HG03135 (cell line): ENCODE measurements around the gene TNF.

Experiments used
- ATAC-seq: cut with Tn5 transposase; IDR thresholded peaks from one replicate; pipeline ENCODE4 v1.9.1; 2021; ENCODE audit warnings: mild to moderate bottlenecking, moderate library complexity; ENCODE audit not compliant: unreplicated experiment

TNF gene

DNA sequence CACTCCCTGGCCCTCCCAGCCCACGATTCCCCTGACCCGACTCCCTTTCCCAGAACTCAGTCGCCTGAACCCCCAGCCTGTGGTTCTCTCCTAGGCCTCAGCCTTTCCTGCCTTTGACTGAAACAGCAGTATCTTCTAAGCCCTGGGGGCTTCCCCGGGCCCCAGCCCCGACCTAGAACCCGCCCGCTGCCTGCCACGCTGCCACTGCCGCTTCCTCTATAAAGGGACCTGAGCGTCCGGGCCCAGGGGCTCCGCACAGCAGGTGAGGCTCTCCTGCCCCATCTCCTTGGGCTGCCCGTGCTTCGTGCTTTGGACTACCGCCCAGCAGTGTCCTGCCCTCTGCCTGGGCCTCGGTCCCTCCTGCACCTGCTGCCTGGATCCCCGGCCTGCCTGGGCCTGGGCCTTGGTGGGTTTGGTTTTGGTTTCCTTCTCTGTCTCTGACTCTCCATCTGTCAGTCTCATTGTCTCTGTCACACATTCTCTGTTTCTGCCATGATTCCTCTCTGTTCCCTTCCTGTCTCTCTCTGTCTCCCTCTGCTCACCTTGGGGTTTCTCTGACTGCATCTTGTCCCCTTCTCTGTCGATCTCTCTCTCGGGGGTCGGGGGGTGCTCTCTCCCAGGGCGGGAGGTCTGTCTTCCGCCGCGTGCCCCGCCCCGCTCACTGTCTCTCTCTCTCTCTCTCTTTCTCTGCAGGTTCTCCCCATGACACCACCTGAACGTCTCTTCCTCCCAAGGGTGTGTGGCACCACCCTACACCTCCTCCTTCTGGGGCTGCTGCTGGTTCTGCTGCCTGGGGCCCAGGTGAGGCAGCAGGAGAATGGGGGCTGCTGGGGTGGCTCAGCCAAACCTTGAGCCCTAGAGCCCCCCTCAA lies 3.1 kb upstream of the TNF start, which contains the start of gene LTA:
LTA (plus strand) TSS at position 249 of the 871 bp plus-strand sequence; CDS start at position 703, 454 bp downstream.
- no peak for ATAC-seq

DNA sequence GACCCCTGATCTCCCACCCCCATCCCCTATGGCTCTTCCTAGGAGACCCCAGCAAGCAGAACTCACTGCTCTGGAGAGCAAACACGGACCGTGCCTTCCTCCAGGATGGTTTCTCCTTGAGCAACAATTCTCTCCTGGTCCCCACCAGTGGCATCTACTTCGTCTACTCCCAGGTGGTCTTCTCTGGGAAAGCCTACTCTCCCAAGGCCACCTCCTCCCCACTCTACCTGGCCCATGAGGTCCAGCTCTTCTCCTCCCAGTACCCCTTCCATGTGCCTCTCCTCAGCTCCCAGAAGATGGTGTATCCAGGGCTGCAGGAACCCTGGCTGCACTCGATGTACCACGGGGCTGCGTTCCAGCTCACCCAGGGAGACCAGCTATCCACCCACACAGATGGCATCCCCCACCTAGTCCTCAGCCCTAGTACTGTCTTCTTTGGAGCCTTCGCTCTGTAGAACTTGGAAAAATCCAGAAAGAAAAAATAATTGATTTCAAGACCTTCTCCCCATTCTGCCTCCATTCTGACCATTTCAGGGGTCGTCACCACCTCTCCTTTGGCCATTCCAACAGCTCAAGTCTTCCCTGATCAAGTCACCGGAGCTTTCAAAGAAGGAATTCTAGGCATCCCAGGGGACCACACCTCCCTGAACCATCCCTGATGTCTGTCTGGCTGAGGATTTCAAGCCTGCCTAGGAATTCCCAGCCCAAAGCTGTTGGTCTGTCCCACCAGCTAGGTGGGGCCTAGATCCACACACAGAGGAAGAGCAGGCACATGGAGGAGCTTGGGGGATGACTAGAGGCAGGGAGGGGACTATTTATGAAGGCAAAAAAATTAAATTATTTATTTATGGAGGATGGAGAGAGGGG lies 1.9 kb upstream of the TNF start:
- ATAC-seq, result no peak

DNA sequence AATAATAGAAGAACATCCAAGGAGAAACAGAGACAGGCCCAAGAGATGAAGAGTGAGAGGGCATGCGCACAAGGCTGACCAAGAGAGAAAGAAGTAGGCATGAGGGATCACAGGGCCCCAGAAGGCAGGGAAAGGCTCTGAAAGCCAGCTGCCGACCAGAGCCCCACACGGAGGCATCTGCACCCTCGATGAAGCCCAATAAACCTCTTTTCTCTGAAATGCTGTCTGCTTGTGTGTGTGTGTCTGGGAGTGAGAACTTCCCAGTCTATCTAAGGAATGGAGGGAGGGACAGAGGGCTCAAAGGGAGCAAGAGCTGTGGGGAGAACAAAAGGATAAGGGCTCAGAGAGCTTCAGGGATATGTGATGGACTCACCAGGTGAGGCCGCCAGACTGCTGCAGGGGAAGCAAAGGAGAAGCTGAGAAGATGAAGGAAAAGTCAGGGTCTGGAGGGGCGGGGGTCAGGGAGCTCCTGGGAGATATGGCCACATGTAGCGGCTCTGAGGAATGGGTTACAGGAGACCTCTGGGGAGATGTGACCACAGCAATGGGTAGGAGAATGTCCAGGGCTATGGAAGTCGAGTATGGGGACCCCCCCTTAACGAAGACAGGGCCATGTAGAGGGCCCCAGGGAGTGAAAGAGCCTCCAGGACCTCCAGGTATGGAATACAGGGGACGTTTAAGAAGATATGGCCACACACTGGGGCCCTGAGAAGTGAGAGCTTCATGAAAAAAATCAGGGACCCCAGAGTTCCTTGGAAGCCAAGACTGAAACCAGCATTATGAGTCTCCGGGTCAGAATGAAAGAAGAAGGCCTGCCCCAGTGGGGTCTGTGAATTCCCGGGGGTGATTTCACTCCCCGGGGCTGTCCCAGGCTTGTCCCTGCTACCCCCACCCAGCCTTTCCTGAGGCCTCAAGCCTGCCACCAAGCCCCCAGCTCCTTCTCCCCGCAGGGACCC lies 981 bp upstream of the TNF start:
- no peak for ATAC-seq

DNA sequence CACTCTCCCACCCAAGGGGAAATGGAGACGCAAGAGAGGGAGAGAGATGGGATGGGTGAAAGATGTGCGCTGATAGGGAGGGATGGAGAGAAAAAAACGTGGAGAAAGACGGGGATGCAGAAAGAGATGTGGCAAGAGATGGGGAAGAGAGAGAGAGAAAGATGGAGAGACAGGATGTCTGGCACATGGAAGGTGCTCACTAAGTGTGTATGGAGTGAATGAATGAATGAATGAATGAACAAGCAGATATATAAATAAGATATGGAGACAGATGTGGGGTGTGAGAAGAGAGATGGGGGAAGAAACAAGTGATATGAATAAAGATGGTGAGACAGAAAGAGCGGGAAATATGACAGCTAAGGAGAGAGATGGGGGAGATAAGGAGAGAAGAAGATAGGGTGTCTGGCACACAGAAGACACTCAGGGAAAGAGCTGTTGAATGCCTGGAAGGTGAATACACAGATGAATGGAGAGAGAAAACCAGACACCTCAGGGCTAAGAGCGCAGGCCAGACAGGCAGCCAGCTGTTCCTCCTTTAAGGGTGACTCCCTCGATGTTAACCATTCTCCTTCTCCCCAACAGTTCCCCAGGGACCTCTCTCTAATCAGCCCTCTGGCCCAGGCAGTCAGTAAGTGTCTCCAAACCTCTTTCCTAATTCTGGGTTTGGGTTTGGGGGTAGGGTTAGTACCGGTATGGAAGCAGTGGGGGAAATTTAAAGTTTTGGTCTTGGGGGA lies 754 bp downstream of the TNF start:
- no peak for ATAC-seq

DNA sequence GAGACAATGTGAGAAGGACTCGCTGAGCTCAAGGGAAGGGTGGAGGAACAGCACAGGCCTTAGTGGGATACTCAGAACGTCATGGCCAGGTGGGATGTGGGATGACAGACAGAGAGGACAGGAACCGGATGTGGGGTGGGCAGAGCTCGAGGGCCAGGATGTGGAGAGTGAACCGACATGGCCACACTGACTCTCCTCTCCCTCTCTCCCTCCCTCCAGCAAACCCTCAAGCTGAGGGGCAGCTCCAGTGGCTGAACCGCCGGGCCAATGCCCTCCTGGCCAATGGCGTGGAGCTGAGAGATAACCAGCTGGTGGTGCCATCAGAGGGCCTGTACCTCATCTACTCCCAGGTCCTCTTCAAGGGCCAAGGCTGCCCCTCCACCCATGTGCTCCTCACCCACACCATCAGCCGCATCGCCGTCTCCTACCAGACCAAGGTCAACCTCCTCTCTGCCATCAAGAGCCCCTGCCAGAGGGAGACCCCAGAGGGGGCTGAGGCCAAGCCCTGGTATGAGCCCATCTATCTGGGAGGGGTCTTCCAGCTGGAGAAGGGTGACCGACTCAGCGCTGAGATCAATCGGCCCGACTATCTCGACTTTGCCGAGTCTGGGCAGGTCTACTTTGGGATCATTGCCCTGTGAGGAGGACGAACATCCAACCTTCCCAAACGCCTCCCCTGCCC lies 1.7 kb downstream of the TNF start:
- no peak for ATAC-seq

DNA sequence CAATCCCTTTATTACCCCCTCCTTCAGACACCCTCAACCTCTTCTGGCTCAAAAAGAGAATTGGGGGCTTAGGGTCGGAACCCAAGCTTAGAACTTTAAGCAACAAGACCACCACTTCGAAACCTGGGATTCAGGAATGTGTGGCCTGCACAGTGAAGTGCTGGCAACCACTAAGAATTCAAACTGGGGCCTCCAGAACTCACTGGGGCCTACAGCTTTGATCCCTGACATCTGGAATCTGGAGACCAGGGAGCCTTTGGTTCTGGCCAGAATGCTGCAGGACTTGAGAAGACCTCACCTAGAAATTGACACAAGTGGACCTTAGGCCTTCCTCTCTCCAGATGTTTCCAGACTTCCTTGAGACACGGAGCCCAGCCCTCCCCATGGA lies 2.2 kb downstream of the TNF start:
- ATAC-seq, result no peak

DNA sequence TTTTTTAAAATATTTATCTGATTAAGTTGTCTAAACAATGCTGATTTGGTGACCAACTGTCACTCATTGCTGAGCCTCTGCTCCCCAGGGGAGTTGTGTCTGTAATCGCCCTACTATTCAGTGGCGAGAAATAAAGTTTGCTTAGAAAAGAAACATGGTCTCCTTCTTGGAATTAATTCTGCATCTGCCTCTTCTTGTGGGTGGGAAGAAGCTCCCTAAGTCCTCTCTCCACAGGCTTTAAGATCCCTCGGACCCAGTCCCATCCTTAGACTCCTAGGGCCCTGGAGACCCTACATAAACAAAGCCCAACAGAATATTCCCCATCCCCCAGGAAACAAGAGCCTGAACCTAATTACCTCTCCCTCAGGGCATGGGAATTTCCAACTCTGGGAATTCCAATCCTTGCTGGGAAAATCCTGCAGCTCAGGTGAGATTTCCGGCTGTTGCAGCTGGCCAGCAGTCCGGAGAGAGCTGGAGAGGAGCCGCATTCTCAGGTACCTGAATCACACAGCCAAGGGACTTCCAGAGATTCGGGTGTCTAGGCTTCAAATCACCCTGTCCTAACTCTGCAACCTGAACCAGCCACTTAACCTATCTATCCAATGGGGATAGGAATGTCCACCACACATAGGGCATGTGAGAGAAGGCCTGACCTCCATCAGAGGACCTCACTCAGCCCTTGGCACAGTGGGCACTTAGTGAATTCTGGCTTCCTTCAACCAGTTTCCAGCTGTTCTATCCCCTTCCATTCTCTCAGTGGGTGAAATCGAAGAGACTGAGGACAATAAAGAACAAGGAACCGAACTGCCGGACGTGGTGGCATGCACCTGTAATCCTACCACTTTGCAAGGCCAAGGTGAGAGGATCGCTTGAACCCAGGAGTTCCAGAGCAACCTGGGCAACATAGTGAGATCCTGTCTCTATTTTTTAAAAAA lies 3.1 kb downstream of the TNF start:
- no peak for ATAC-seq

DNA sequence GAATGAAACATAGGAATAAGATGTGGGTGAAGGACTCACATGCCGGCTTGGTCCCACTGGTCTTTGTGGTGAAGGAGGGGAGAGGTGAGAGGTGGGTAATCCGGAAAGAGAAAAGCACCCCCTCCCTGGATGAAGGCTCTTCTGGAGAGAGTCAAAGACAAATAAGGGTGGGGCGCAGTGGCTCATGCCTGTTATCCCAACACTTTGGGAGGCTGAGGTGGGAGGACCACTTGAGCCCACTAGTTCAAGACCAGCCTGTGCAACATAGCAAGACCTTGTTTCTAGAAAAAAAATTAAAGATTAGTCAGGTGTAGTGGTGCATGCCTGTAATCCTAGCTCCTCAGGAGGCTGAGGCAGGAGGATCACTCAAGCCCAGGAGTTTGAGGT lies 3.7 kb downstream of the TNF start:
- ATAC-seq, result no peak

DNA sequence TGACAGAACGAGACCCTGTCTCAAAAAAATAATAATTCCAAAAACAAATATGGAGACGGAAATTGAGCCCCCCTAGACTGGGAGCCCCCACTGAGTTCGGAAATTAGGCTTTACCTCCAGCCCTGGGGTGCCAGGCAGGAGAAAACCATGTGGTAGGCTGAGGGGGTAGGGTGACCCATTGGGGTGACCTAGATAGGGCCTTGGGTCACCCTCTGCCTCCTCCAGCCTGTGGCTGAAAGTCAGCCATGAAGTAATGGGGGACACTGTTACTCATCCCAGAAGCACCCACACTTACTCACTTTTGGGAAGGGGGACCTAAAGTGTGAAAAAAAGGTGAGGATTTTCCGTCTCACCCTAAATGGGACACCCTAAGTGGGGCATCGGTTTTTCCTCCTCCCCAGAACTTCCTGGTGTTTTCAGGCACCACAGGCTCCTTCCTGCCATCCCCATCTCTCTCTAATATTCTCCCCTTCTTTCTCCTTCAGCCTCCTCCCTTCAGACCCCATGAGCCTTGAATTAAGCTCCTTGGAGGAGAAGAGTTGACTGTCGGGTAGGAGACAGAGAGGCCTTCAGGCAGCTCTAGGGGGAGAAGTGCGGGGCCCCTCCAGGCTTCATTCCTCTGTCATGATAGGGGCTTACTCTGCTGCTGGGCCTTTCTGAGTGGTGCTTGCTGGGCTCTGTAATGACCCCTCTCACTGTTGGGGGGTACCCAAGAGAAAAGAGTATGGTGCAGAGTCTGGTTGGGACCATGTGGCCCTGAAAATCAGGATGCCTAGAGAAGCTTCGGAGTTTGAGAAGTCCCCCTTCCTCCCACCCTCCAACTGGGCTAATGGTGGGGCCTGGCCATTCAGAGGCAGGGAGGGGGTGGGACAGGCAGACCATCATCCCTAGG lies 4.4 kb downstream of the TNF start:
- no peak for ATAC-seq

DNA sequence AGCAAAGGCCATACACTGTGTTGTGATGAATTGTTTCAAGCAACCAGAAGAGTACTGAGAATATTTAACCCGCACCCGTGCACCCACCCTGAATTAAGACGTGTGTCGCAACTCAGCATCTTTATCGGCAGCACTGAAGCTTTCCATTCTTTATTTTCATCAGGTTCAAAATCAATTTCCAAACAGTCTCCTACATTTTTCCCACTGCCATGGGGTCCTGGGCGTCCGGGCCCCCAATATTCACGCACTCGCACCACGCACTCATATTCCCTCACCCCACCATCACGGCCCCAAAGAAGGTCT lies 5.0 kb downstream of the TNF start:
- ATAC-seq, result no peak

DNA sequence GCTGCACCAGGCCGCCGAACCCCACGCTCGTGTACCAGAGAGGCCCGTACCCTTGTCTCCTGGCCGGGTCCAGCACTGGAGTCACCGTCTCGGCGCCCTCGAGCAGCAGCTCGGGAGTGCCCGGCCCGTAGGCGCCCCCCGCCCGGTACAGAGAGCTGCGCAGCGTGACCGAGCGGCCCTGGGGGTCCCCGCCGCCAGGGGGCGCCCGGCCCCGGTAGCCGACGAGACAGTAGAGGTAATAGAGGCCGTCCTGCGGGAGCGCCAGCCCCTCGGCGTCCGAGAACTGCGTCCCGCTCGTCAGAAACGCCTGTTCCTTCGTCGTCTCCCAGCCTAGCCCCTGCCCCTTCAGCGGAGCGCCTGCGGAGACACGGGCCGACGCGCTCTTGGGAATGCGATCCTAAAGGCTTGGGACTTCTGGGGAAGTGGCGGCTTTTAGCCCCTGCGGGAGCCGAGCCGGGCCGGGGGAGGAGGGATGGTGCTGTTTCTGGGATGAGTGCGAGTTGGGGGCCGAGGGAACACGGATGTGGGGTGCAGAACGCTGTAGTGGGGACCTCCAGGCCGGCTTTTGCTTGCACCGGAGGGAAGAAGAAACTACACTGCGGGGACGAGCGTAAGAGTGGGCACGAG lies 5.6 kb downstream of the TNF start:
- peak; percentile 58 for ATAC-seq

DNA sequence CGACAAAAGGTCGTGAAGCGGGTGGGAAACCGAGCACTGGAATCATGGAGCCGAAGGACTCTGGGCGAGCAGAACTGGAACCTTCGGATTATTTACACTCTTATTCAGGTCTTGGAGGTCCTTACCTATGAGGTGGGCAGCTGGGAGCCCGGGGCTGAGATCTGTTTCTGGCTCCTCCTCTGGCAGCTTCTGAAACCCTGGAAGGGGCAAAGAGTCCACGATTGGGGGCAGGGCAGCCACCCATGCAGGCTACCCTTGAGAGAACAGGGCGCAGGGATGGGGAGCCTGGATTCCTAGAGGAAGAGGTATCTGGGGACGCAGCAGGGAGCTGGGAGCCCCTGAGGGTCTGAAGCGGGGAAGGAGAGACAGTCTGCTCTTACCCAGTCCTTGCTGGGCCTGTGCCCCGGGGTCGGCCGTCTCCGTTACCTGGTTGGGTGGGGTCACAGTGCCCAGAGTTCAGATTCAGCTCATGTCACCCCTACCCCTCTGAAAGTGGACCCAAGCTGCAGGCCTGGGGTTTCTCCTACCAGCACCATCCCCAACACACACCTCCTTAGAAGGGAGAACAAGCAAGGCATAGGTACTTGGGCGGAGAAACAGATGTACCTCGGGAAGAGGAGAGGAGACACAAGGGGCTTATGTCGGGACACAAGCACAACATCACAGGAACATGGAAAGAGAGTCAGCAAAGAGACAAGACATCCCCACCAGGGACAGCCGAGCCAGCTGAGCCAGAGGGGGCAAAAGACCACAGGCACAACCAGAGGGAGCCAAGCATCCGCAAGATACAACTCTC lies 6.3 kb downstream of the TNF start:
- no peak for ATAC-seq

DNA sequence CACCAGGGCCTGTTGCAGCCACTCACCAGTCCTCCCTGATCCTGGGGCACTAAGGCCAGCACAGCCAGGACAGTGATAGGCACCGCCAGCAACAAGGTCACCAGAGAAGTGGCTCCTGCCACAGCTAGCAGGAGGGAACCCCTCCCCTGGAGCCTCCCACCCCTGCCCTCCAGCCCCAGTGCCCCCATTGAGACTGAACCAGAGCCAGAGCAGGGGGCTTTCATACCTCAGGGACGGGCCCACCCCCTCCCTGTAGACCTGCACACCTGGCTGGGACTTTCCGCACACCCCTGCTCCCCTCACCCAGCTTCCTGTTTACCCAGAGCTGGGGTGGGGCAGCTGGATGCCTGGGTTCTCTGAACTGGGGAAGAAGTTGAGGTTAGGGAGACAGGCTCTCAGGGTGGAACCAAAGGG lies 6.9 kb downstream of the TNF start, which contains the start of gene LTB:
LTB (minus strand) TSS at position 195 of the 414 bp plus-strand sequence; CDS start at position 188, 7 bp downstream.
- no peak for ATAC-seq

DNA sequence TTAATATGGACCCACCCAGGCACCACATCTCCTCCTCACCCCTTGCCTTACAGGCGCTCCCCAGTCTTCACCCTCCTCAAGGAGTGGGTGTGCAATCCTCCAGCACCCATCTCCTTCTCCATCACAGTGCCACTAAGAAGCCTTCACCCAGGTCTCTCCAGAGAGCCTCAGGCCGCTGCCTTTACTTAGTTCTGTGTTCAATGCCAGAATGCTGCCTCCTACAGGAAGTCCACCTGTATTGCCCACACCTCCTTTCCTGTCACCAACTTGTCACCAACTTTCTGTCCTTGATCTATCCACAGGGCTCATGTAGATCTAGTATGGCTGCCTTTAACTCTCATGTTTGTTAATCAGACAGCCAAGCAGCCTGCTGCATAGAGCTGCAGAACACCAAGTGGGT lies 10.1 kb downstream of the TNF start:
- no peak for ATAC-seq

DNA sequence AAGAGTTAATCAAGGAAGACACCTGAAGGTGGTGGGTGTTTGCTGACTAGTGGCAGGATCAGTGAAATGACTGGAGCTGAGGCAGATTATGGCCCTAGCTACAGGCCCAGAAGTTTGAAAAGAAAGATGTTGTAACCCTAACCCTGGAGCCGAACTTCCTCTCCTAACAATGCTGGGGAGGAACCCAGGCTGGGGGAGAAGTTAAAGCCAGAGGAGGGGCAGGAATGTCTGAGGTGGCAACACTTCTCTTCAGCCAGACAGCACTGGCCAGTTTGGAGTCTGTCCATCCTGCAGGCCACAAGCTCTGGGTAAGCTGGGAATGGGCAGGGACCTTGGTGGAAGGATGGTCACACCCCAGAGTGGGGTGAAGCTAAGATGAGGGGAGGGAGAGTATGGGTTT lies 10.6 kb downstream of the TNF start, which contains the start of gene LST1:
LST1 (plus strand) TSS at position 270 of the 400 bp plus-strand sequence. CDS start 1,023 bp downstream, outside the sequence.
- ATAC-seq, result no peak
